H1 (cell line): ENCODE data around the gene ADRB2. TPM values are rescaled to one million over a fixed set of nuclear protein-coding genes. Genes with fewer than 3 reads are reported as not detected.
A peak's percentile ranks its signal among the peaks of the same experiment; 100 is the strongest.

ENCODE experiments used
- CTCF ChIA-PET: fragments of 300-600 bp; sonication (Branson Sonifier 250); formaldehyde crosslinking; loops from one replicate; lab custom pipeline; 2021; ENCODE audit not compliant: partially characterized antibody; lab: Charles Lee
- POLR2A ChIA-PET: fragments of 300-600 bp; sonication (Branson Sonifier 250); formaldehyde crosslinking; loops from one replicate; lab custom pipeline; 2021; ENCODE audit warnings: inconsistent platforms; ENCODE audit not compliant: partially characterized antibody; lab: Charles Lee
- DNase-seq, 2 experiments: peaks; one replicate each; pipeline versions ENCODE4 v3.0.0 to v3.0.0-alpha.2; 2010 to 2022; ENCODE audit warnings: low spot score in 2 of 2, low read depth in 1 of 2, mixed read lengths in 1 of 2
- FAIRE-seq: peaks from 2 replicates; lab custom pipeline; 2011; peaks lifted over from hg19 to GRCh38; lab: Jason Lieb, UNC
- H2AFZ ChIP-seq: 2 replicates; pipeline ENCODE4 v1.8.1; 2012; ENCODE audit warnings: low read length, inconsistent platforms
- H2AK5ac ChIP-seq: 2 replicates; pipeline ENCODE4 v1.6.1; 2013; ENCODE audit warnings: low read depth, low read length
- H2BK120ac ChIP-seq: replicated peaks from 2 replicates; pipeline ENCODE3; 2013; ENCODE audit warnings: low read depth, low read length, inconsistent platforms
- H2BK12ac ChIP-seq: 2 replicates; pipeline ENCODE4 v1.6.1; 2013; ENCODE audit warnings: low read depth, low read length
- H2BK15ac ChIP-seq: 2 replicates; pipeline ENCODE4 v1.6.1; 2013; ENCODE audit warnings: low read length
- H2BK20ac ChIP-seq: 2 replicates; pipeline ENCODE4 v1.6.1; 2013; ENCODE audit warnings: low read length
- H2BK5ac ChIP-seq: 2 replicates; pipeline ENCODE4 v1.6.1; 2013; ENCODE audit warnings: low read depth, low read length
- H3K14ac ChIP-seq: 2 replicates; pipeline ENCODE4 v1.6.1; 2013; ENCODE audit warnings: inconsistent platforms; ENCODE audit not compliant: insufficient read length
- H3K18ac ChIP-seq: 2 replicates; pipeline ENCODE4 v1.6.1; 2013; ENCODE audit warnings: low read length; ENCODE audit errors: extremely low read depth
- H3K23ac ChIP-seq: 2 replicates; pipeline ENCODE4 v1.6.1; 2013; ENCODE audit warnings: inconsistent platforms; ENCODE audit not compliant: insufficient read length
- H3K23me2 ChIP-seq: 2 replicates; pipeline ENCODE4 v1.6.1; 2013; ENCODE audit warnings: low read depth, low read length
- H3K27ac ChIP-seq: 2 replicates; pipeline ENCODE4 v1.6.1; 2011; ENCODE audit warnings: low read depth, low read length, inconsistent platforms
- H3K27me3 ChIP-seq, 4 experiments: replicated peaks in 1 of 4; 1 replicate in 1 of 4; 2 replicates in 3 of 4; pipeline versions ENCODE4 v1.6.1 to v1.8.1; 2011 to 2013; ENCODE audit warnings: low read length in 3 of 4, mild to moderate bottlenecking in 3 of 4, inconsistent platforms in 2 of 4, mixed read lengths in 2 of 4, moderate library complexity in 1 of 4; ENCODE audit not compliant: control insufficient read depth in 3 of 4, insufficient read depth in 3 of 4; ENCODE audit errors: extremely low read depth in 1 of 4
- H3K36me3 ChIP-seq, 4 experiments: 2 replicates each; pipeline versions ENCODE4 v1.6.1 to v1.8.1; 2011 to 2013; ENCODE audit warnings: mild to moderate bottlenecking in 4 of 4, low read length in 3 of 4, moderate library complexity in 2 of 4, control low read depth in 1 of 4, inconsistent platforms in 1 of 4; ENCODE audit not compliant: insufficient read depth in 4 of 4, control insufficient read depth in 2 of 4
- H3K4ac ChIP-seq: replicated peaks from 2 replicates; pipeline ENCODE3; 2013; ENCODE audit warnings: low read length, low read depth, mixed read lengths, inconsistent platforms; ENCODE audit not compliant: insufficient read length
- H3K4me1 ChIP-seq, 4 experiments: replicated peaks in 1 of 4; 1 replicate in 1 of 4; 2 replicates in 3 of 4; pipeline versions ENCODE4 v1.6.1 to v1.8.1; 2011 to 2013; ENCODE audit warnings: low read length in 3 of 4, inconsistent platforms in 2 of 4, mixed read lengths in 1 of 4; ENCODE audit not compliant: insufficient read depth in 4 of 4, control insufficient read depth in 3 of 4
- H3K4me2 ChIP-seq, 2 experiments: 2 replicates each; pipeline versions ENCODE4 v1.6.1 to v1.8.1; 2011 to 2013; ENCODE audit warnings: low read depth in 2 of 2, low read length in 2 of 2, control low read depth in 1 of 2, inconsistent platforms in 1 of 2, mild to moderate bottlenecking in 1 of 2; ENCODE audit not compliant: insufficient read depth in 1 of 2
- H3K4me3 ChIP-seq, 4 experiments: fragments of 200-600, 300-600 bp in 1 of 4; sonication (generic), shearing (Covaris generic), sonication (Bioruptor Twin) in 1 of 4; 2 replicates each; pipeline versions ENCODE4 v1.5.1 to v1.8.1; 2011 to 2016; ENCODE audit warnings: low read length in 4 of 4, low read depth in 3 of 4, control low read depth in 2 of 4, inconsistent platforms in 2 of 4, mild to moderate bottlenecking in 2 of 4, mixed read lengths in 1 of 4, moderate library complexity in 1 of 4; ENCODE audit not compliant: insufficient read depth in 2 of 4; ENCODE audit errors: extremely low read depth in 1 of 4
- H3K56ac ChIP-seq: replicated peaks from 2 replicates; pipeline ENCODE3; 2013; ENCODE audit warnings: low read depth, mild to moderate bottlenecking, mixed read lengths, low read length, inconsistent platforms; ENCODE audit not compliant: insufficient read length
- H3K79me1 ChIP-seq: 2 replicates; pipeline ENCODE4 v1.6.1; 2013; ENCODE audit warnings: low read depth, low read length, control low read depth
- H3K79me2 ChIP-seq, 2 experiments: 2 replicates each; pipeline versions ENCODE4 v1.6.1 to v1.8.1; 2012 to 2013; ENCODE audit warnings: low read length in 2 of 2, mild to moderate bottlenecking in 2 of 2, inconsistent platforms in 1 of 2; ENCODE audit not compliant: insufficient read depth in 2 of 2, control insufficient read depth in 1 of 2
- H3K9ac ChIP-seq, 4 experiments: replicated peaks in 1 of 4; 1 replicate in 1 of 4; 2 replicates in 3 of 4; pipeline versions ENCODE4 v1.6.1 to v1.8.1; 2011 to 2013; ENCODE audit warnings: low read depth in 3 of 4, low read length in 3 of 4, control low read depth in 2 of 4, mild to moderate bottlenecking in 2 of 4, moderate library complexity in 2 of 4, inconsistent platforms in 1 of 4; ENCODE audit errors: extremely low read depth in 1 of 4
- H3K9me3 ChIP-seq, 2 experiments: 2 replicates each; pipeline versions ENCODE4 v1.6.1 to v1.8.1; 2012 to 2013; ENCODE audit warnings: mild to moderate bottlenecking in 2 of 2, moderate library complexity in 2 of 2, control low read depth in 1 of 2, inconsistent platforms in 1 of 2, low read depth in 1 of 2, low read length in 1 of 2, mixed read lengths in 1 of 2; ENCODE audit not compliant: insufficient read depth in 2 of 2
- H4K20me1 ChIP-seq, 2 experiments: replicated peaks in 1 of 2; 2 replicates each; pipeline versions ENCODE3 to v1.8.1; 2011 to 2013; ENCODE audit warnings: inconsistent platforms in 2 of 2, low read length in 2 of 2, mild to moderate bottlenecking in 1 of 2; ENCODE audit not compliant: insufficient read depth in 2 of 2, control insufficient read depth in 1 of 2
- H4K5ac ChIP-seq: 2 replicates; pipeline ENCODE4 v1.6.1; 2013; ENCODE audit warnings: low read length, low read depth, mixed read lengths, inconsistent platforms; ENCODE audit not compliant: insufficient read length
- H4K8ac ChIP-seq: 2 replicates; pipeline ENCODE4 v1.8.0; 2013; ENCODE audit warnings: mild to moderate bottlenecking, moderate library complexity, low read length, inconsistent platforms; ENCODE audit not compliant: insufficient read depth; ENCODE audit errors: extremely low read depth
- H4K91ac ChIP-seq: replicated peaks from 2 replicates; pipeline ENCODE3; 2013; ENCODE audit warnings: low read length, mixed read lengths, inconsistent platforms; ENCODE audit not compliant: insufficient read length
- ASH2L ChIP-seq: fragments of 200-600, 300-600 bp; sonication (generic); IDR thresholded peaks from one replicate; pipeline ENCODE4 v1.7.1; 2017; ENCODE audit warnings: low read length
- ATF3 ChIP-seq: IDR thresholded peaks from 2 replicates; pipeline ENCODE4 v1.6.1; 2011; ENCODE audit warnings: low read depth, mild to moderate bottlenecking, low read length; ENCODE audit not compliant: insufficient read depth
- E2F6 ChIP-seq: IDR thresholded peaks from 2 replicates; pipeline ENCODE4 v1.6.1; 2012; ENCODE audit warnings: inconsistent platforms
- GTF2F1 ChIP-seq: IDR thresholded peaks from 2 replicates; pipeline ENCODE4 v1.6.1; 2012; ENCODE audit warnings: low read depth, low read length, improper control_type of control experiment, borderline replicate concordance
- JUND ChIP-seq: IDR thresholded peaks from 2 replicates; pipeline ENCODE4 v1.6.1; 2011; ENCODE audit warnings: mild to moderate bottlenecking, improper control_type of control experiment, low read length
- NRF1 ChIP-seq: IDR thresholded peaks from 2 replicates; pipeline ENCODE4 v1.6.1; 2011; ENCODE audit warnings: mild to moderate bottlenecking, low read depth, low read length, improper control_type of control experiment
- POU5F1 ChIP-seq: IDR thresholded peaks from 2 replicates; pipeline ENCODE4 v1.6.1; 2011; ENCODE audit warnings: low read depth, mild to moderate bottlenecking, low read length, moderate library complexity
- RBBP5 ChIP-seq: IDR thresholded peaks from 2 replicates; pipeline ENCODE4 v1.7.1; 2012; ENCODE audit warnings: low read depth, mild to moderate bottlenecking, inconsistent platforms, low read length, moderate library complexity, borderline replicate concordance
- RXRA ChIP-seq: IDR thresholded peaks from 2 replicates; pipeline ENCODE4 v1.6.1; 2011; ENCODE audit warnings: low read depth, mild to moderate bottlenecking, low read length, moderate library complexity; ENCODE audit not compliant: insufficient read depth
- USF2 ChIP-seq: IDR thresholded peaks from 2 replicates; pipeline ENCODE4 v1.6.1; 2011; ENCODE audit warnings: low read length, improper control_type of control experiment
- ZNF274 ChIP-seq: IDR thresholded peaks from 2 replicates; pipeline ENCODE4 v1.7.0; 2012; ENCODE audit warnings: low read length, borderline replicate concordance; ENCODE audit errors: extremely low read depth
- WGBS, 2 experiments: shearing (Covaris generic) in 1 of 2; methylation state at CpG; one replicate each; pipeline versions ENCODE4 v1.1.6 to v1.1.7; 2013 to 2015; ENCODE audit warnings: low lambda C conversion rate in 2 of 2, mixed read lengths in 2 of 2, inconsistent platforms in 1 of 2, low coverage in 1 of 2, missing lambda C conversion rate in 1 of 2; ENCODE audit not compliant: insufficient replicate concordance in 2 of 2, insufficient coverage in 1 of 2, insufficient read length in 1 of 2; ENCODE audit errors: extremely low coverage in 1 of 2, missing lambda C conversion rate in 1 of 2; 5-methylcytosine and 5-hydroxymethylcytosine counted together
- polyA plus RNA-seq, 7 experiments: library from polyadenylated mRNA; depleted of rRNA in 3 of 7; stranded (reverse) in 5 of 7; unstranded in 2 of 7; fragments of >200 nt in 5 of 7; fragments of 200-250 nt in 2 of 7; gene quantifications; 1 replicate in 5 of 7; 2 replicates in 1 of 7; 4 replicates in 1 of 7; pipeline versions ENCODE4 v1.2.1 to v1.2.3, GENCODE V29; 2011 to 2013; ENCODE audit warnings: missing spikeins in 2 of 7, mixed read lengths in 2 of 7
- total RNA-seq: library from RNA; stranded (reverse); fragmentation: NEBNext Ultra II Directional; extraction: Animal tissue kit (Norgen Biotek cat#: 25700); gene quantifications from 2 replicates; pipeline ENCODE4 v1.2.1, GENCODE V29; 2021
- TF ChIP-seq, protein P1 (sequence below): IDR thresholded peaks from 2 replicates; pipeline ENCODE4 v1.6.1; 2012; ENCODE audit warnings: inconsistent platforms

ADRB2 gene
- total and polyA plus RNA-seq, 2 of the 8 experiments (the other 6 are each of a cell fraction or from before 2014, with no cell fraction given) = 0.65 to 0.77 TPM

GRCh38 chr5:148829734-148830133, 3.3 kb downstream of the ADRB2 start:
- Histone ChIP-seq H3K79me1 (no peaks in the 10 kb centered on the region), H3K4me3 (no peak overlapping the region), H4K5ac (no peak overlapping the region), H3K4ac (no peak overlapping the region), H2BK15ac (no peak overlapping the region), H2BK120ac (no peak overlapping the region), H3K4me1 (peaks cover 0 to 2% (median under 1%) of the 10 kb centered on the region in 4 experiments; a peak in 5 of 7 replicates), H2AFZ (no peak overlapping the region), H3K27me3 (peaks cover 5 to 20% (median 15%) of the 10 kb centered on the region in 4 experiments), H3K56ac (no peak overlapping the region), H2BK5ac (no peak overlapping the region), H2BK20ac (no peak overlapping the region), H3K36me3 (no peaks in the 10 kb centered on the region), H3K4me2 (no peak overlapping the region), H3K14ac (no peak overlapping the region), H2AK5ac (no peak overlapping the region), H3K9me3 (no peaks in the 10 kb centered on the region), H3K27ac (no peak overlapping the region), H4K20me1 (no peaks in the 10 kb centered on the region), H4K8ac (peak overlapping the region; percentile 5; the same call in 1 of the 2 replicates), H3K23me2 (peaks cover 11% of the 10 kb centered on the region), H3K79me2 (no peaks in the 10 kb centered on the region), H3K23ac (no peak overlapping the region), H3K9ac (no peak overlapping the region), H3K18ac (no peak overlapping the region), H4K91ac (no peak overlapping the region), H2BK12ac (no peak overlapping the region)
- no peak for DNase-seq
- CTCF ChIA-PET = interaction anchor here (0.9 to 5.9 kb wide), 9 partner anchors 9 to 300 kb away, joined by 3 to 32 read pairs (median 4); no protein-coding TSS in a partner anchor
- POLR2A ChIA-PET = no interaction called here
- WGBS, 2 experiments = 87% methylated on average over 5 of the region's 5 CpGs; no CpG with 5 or more reads in 1 of the 2 experiments
- FAIRE-seq = no peak
- no peak for TF ChIP-seq JUND
- no peak for TF ChIP-seq NRF1
- no peak for TF ChIP-seq POU5F1
- no peak for TF ChIP-seq GTF2F1
- no peak for TF ChIP-seq E2F6
- TF ChIP-seq ASH2L = no peak
- no peak for TF ChIP-seq ATF3
- no peak for TF ChIP-seq RXRA
- no peak for TF ChIP-seq RBBP5
- TF ChIP-seq ZNF274 = no peak
- no peak for TF ChIP-seq USF2
- TF ChIP-seq, protein P1, sequence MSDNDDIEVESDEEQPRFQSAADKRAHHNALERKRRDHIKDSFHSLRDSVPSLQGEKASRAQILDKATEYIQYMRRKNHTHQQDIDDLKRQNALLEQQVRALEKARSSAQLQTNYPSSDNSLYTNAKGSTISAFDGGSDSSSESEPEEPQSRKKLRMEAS = no peak
